SIG-M5 treated with dmso at 0.1 percent for 504 hours (cell line): ENCODE measurements around the gene CMIP.

Source experiments
- DNase-seq: peaks from one replicate; lab custom pipeline; 2025; ENCODE audit not compliant: unreplicated experiment; lab: John Stamatoyannopoulos, UW

CMIP gene

GRCh38 chr16:81650281-81650680 lies 205.7 kb downstream of the CMIP start:
- DNase-seq, result no peak

- DNase-seq, result no peak
Observed at GRCh38 chr16:81650982-81651562, 206.5 kb downstream of the CMIP start.

- no peak for DNase-seq
Observed at GRCh38 chr16:81651758-81652718, 207.4 kb downstream of the CMIP start.

GRCh38 chr16:81652798-81653505 lies 208.3 kb downstream of the CMIP start:
- no peak for DNase-seq

GRCh38 chr16:81654346-81654745 lies 209.7 kb downstream of the CMIP start:
- no peak for DNase-seq

- DNase-seq, result no peak
Observed at GRCh38 chr16:81655469-81656162, 211.0 kb downstream of the CMIP start.

GRCh38 chr16:81657224-81657623 lies 212.6 kb downstream of the CMIP start:
- no peak for DNase-seq

- DNase-seq, result no peak
Observed at GRCh38 chr16:81657781-81658180, 213.2 kb downstream of the CMIP start.

- no peak for DNase-seq
Observed at GRCh38 chr16:81658373-81658772, 213.8 kb downstream of the CMIP start.

GRCh38 chr16:81659249-81659648 lies 214.6 kb downstream of the CMIP start:
- DNase-seq, result no peak

- DNase-seq, result no peak
Observed at GRCh38 chr16:81661082-81661481, 216.5 kb downstream of the CMIP start.

GRCh38 chr16:81664153-81664552 lies 219.5 kb downstream of the CMIP start:
- no peak for DNase-seq

GRCh38 chr16:81665588-81665987 lies 221.0 kb downstream of the CMIP start:
- DNase-seq, result no peak

GRCh38 chr16:81666113-81666512 lies 221.5 kb downstream of the CMIP start:
- no peak for DNase-seq

GRCh38 chr16:81668243-81669097 lies 223.9 kb downstream of the CMIP start:
- no peak for DNase-seq

- no peak for DNase-seq
Observed at GRCh38 chr16:81669473-81670350, 225.1 kb downstream of the CMIP start.

GRCh38 chr16:81671738-81672597 lies 227.4 kb downstream of the CMIP start:
- DNase-seq, result no peak

- DNase-seq, result no peak
Observed at GRCh38 chr16:81673432-81673831, 228.8 kb downstream of the CMIP start.
